Sigmoid colon (tissue), 4 donors: ENCODE data around the gene GOLGA1.

Experiments
- CTCF ChIP-seq, 4 experiments: fragments of 450-650 bp in 3 of 4; fragments of 200-600 bp in 1 of 4; IDR thresholded peaks; one replicate each; pipeline ENCODE4 v1.5.1; 2016 to 2019; ENCODE audit warnings: antibody characterized with exemption in 4 of 4, mild to moderate bottlenecking in 3 of 4, moderate library complexity in 2 of 4
- POLR2A ChIP-seq, 2 donors: fragments of 450-650 bp; IDR thresholded peaks; one replicate each; pipeline ENCODE4 v1.6.1; 2016; ENCODE audit warnings: antibody characterized with exemption in 2 of 2, mild to moderate bottlenecking in 2 of 2, moderate library complexity in 2 of 2
- POLR2AphosphoS5 ChIP-seq, 4 donors: sonication (generic); formaldehyde crosslinking; IDR thresholded peaks; one replicate each; pipeline ENCODE4 v1.6.1; 2017; ENCODE audit warnings: antibody characterized with exemption in 4 of 4

- no peak for TF ChIP-seq CTCF (IDR thresholded peaks at IDR 0.05)
- no peak for TF ChIP-seq POLR2AphosphoS5 (IDR thresholded peaks at IDR 0.05)
- no peak for TF ChIP-seq POLR2A (IDR thresholded peaks at IDR 0.05)
Observed at GRCh38 chr9:124941679-124942561, 1.0 kb upstream of the GOLGA1 start.
